HG02610 (cell line): ENCODE results near the gene UBE2E2.
A peak's percentile ranks its signal among the peaks of the same experiment; 100 is the strongest.
"Not testable (repeated sequence)": the region's sequence is repeated elsewhere in the genome, so short reads cannot be mapped to it uniquely, and the experiment has no call there.

ENCODE experiments used
- ATAC-seq: cut with Tn5 transposase; IDR thresholded peaks from one replicate; pipeline ENCODE4 v1.9.1; 2021; ENCODE audit warnings: mild to moderate bottlenecking, moderate library complexity; ENCODE audit not compliant: unreplicated experiment

Gene UBE2E2

GRCh38 chr3:23202921-23203707, at the start of gene UBE2E2:
TSS of gene UBE2E2 (plus strand) at chr3:23203327.
- peak; percentile 66 for ATAC-seq

GRCh38 chr3:23153436-23153835, 49.7 kb upstream of the UBE2E2 start:
- ATAC-seq: no peak

GRCh38 chr3:23157331-23157730, 45.8 kb upstream of the UBE2E2 start:
- ATAC-seq: no peak

- ATAC-seq: peak; percentile 15
Observed at GRCh38 chr3:23159929-23160328, 43.2 kb upstream of the UBE2E2 start.

- ATAC-seq: peak; percentile 2
Observed at GRCh38 chr3:23161308-23161707, 41.8 kb upstream of the UBE2E2 start.

GRCh38 chr3:23161896-23162570, 41.1 kb upstream of the UBE2E2 start:
- ATAC-seq: peak; percentile 62

GRCh38 chr3:23162934-23163333, 40.2 kb upstream of the UBE2E2 start:
- ATAC-seq: peak; percentile 56

GRCh38 chr3:23164746-23165145, 38.4 kb upstream of the UBE2E2 start:
- no peak for ATAC-seq

- ATAC-seq: no peak
Observed at GRCh38 chr3:23165571-23165970, 37.6 kb upstream of the UBE2E2 start.

- ATAC-seq: no peak
Observed at GRCh38 chr3:23166276-23166675, 36.9 kb upstream of the UBE2E2 start.

- ATAC-seq: no peak
Observed at GRCh38 chr3:23166845-23167244, 36.3 kb upstream of the UBE2E2 start.

- ATAC-seq: no peak
Observed at GRCh38 chr3:23169551-23169950, 33.6 kb upstream of the UBE2E2 start.

GRCh38 chr3:23170291-23170690, 32.8 kb upstream of the UBE2E2 start:
- no peak for ATAC-seq

GRCh38 chr3:23172059-23172458, 31.1 kb upstream of the UBE2E2 start:
- ATAC-seq: no peak

GRCh38 chr3:23174426-23175039, 28.6 kb upstream of the UBE2E2 start:
- ATAC-seq: no peak

- no peak for ATAC-seq
Observed at GRCh38 chr3:23175341-23176083, 27.6 kb upstream of the UBE2E2 start.

GRCh38 chr3:23176839-23177238, 26.3 kb upstream of the UBE2E2 start:
- ATAC-seq: not testable (repeated sequence)

GRCh38 chr3:23182996-23183513, 20.1 kb upstream of the UBE2E2 start:
- ATAC-seq: no peak

GRCh38 chr3:23183731-23184130, 19.4 kb upstream of the UBE2E2 start:
- ATAC-seq: no peak

GRCh38 chr3:23185861-23186260, 17.3 kb upstream of the UBE2E2 start:
- ATAC-seq: no peak

- no peak for ATAC-seq
Observed at GRCh38 chr3:23189187-23189586, 13.9 kb upstream of the UBE2E2 start.
